MCF 10A (cell line): Measurements from ENCODE around the gene ASAP2. TPM values are rescaled to one million over a fixed set of nuclear protein-coding genes. Genes with fewer than 3 reads are reported as not detected.

Experiments
- BruUV-seq: library from RNA; stranded (reverse); fragments of 400-500 nt; replicated peaks from 2 replicates; lab custom pipeline; 2021; lab: Mats Ljungman, UMichigan
- CTCF ChIA-PET: fragments of 300-600 bp; sonication (Branson Sonifier 250); formaldehyde crosslinking; extraction: SDS; loops from one replicate; lab custom pipeline; 2021; ENCODE audit warnings: antibody characterized with exemption, inconsistent platforms; lab: Yijun Ruan, JAX
- POLR2A ChIA-PET: fragments of 300-600, 350-650 bp; sonication (Branson Sonifier 250); formaldehyde crosslinking; extraction: SDS; loops from one replicate; lab custom pipeline; 2020; ENCODE audit warnings: antibody characterized with exemption, inconsistent platforms; lab: Yijun Ruan, JAX
- DNase-seq: peaks from one replicate; pipeline ENCODE4 v3.0.0-alpha.2; 2018; ENCODE audit not compliant: unreplicated experiment
- H3K27ac Mint-ChIP-seq: one replicate; pipeline ENCODE4 v1.8.0; 2022; ENCODE audit warnings: mild to moderate bottlenecking, low read depth, mixed read lengths; ENCODE audit not compliant: unreplicated experiment
- H3K27me3 Mint-ChIP-seq: one replicate; pipeline ENCODE4 v1.8.0; 2022; ENCODE audit warnings: mixed read lengths; ENCODE audit not compliant: insufficient read depth, unreplicated experiment
- H3K36me3 Mint-ChIP-seq: one replicate; pipeline ENCODE4 v1.8.0; 2022; ENCODE audit warnings: mild to moderate bottlenecking, moderate library complexity, mixed read lengths; ENCODE audit not compliant: insufficient read depth, unreplicated experiment
- H3K4me1 Mint-ChIP-seq: one replicate; pipeline ENCODE4 v1.8.0; 2022; ENCODE audit warnings: mixed read lengths; ENCODE audit not compliant: insufficient read depth, unreplicated experiment
- H3K4me3 Mint-ChIP-seq: one replicate; pipeline ENCODE4 v1.8.0; 2022; ENCODE audit warnings: mild to moderate bottlenecking, moderate library complexity, mixed read lengths; ENCODE audit not compliant: unreplicated experiment
- H3K9me3 Mint-ChIP-seq: one replicate; pipeline ENCODE4 v1.8.0; 2022; ENCODE audit warnings: mixed read lengths; ENCODE audit not compliant: unreplicated experiment
- intact Hi-C: fragments of 100-400 bp; cut with micrococcal nuclease; formaldehyde crosslinking; loops from 2 replicates; pipeline ENCODE4 v1.14.1; 2022
- total RNA-seq: library from RNA; stranded (reverse); gene quantifications from 2 replicates; pipeline ENCODE4 v1.2.3, GENCODE V29; 2022
- TF ChIP-seq, protein P1 (sequence below): fragments of 200-600 bp; IDR thresholded peaks from one replicate; pipeline ENCODE4 v1.8.0; 2022; ENCODE audit warnings: antibody characterized with exemption, mild to moderate bottlenecking; ENCODE audit not compliant: unreplicated experiment

The ASAP2 gene
- total RNA-seq, 1 experiment from 2014 or later = 80.8 TPM

DNA sequence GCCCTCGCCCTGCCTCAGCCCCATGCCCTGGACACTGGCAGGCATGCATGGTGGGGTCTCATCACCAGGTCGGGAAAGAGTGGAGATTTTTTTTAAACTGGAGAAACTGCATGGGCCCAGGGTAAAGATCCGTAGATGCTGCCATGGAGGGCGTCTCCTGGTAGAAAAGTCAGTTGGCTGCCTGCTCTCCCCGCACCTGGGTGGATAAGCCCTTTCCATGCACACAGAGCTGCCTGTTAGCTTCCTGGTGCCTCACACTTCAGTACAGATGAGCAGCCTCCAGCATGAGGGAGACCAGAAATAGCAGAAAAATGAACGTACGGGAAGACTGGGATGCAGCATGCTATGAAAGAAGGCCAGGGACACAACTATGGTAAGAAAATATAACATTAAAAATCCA is 92.0 kb downstream of the ASAP2 start:
- ChIA-PET CTCF (interaction anchor here (0.5 to 2.3 kb wide), 5 partner anchors 10 to 483 kb away, joined by 3 to 8 read pairs (median 3); no protein-coding TSS in a partner anchor), POLR2A (interaction anchor here (2.5 kb wide), 1 partner anchor 10 kb away, joined by 13 read pairs; no protein-coding TSS in a partner anchor)
- TF ChIP-seq, protein P1, sequence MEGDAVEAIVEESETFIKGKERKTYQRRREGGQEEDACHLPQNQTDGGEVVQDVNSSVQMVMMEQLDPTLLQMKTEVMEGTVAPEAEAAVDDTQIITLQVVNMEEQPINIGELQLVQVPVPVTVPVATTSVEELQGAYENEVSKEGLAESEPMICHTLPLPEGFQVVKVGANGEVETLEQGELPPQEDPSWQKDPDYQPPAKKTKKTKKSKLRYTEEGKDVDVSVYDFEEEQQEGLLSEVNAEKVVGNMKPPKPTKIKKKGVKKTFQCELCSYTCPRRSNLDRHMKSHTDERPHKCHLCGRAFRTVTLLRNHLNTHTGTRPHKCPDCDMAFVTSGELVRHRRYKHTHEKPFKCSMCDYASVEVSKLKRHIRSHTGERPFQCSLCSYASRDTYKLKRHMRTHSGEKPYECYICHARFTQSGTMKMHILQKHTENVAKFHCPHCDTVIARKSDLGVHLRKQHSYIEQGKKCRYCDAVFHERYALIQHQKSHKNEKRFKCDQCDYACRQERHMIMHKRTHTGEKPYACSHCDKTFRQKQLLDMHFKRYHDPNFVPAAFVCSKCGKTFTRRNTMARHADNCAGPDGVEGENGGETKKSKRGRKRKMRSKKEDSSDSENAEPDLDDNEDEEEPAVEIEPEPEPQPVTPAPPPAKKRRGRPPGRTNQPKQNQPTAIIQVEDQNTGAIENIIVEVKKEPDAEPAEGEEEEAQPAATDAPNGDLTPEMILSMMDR = no peak
- H3K27ac Mint-ChIP-seq = peak overlapping the region; percentile 85
- no TSS peak for BruUV-seq
- no peaks in the 10 kb centered on the region for H3K9me3 Mint-ChIP-seq
- no peak for DNase-seq
- H3K36me3 Mint-ChIP-seq = peaks cover 46% of the 10 kb centered on the region
- H3K27me3 Mint-ChIP-seq = no peaks in the 10 kb centered on the region
- H3K4me3 Mint-ChIP-seq = no peak overlapping the region
- peaks cover 6% of the 10 kb centered on the region for H3K4me1 Mint-ChIP-seq
- intact Hi-C loops = no loop called here

DNA sequence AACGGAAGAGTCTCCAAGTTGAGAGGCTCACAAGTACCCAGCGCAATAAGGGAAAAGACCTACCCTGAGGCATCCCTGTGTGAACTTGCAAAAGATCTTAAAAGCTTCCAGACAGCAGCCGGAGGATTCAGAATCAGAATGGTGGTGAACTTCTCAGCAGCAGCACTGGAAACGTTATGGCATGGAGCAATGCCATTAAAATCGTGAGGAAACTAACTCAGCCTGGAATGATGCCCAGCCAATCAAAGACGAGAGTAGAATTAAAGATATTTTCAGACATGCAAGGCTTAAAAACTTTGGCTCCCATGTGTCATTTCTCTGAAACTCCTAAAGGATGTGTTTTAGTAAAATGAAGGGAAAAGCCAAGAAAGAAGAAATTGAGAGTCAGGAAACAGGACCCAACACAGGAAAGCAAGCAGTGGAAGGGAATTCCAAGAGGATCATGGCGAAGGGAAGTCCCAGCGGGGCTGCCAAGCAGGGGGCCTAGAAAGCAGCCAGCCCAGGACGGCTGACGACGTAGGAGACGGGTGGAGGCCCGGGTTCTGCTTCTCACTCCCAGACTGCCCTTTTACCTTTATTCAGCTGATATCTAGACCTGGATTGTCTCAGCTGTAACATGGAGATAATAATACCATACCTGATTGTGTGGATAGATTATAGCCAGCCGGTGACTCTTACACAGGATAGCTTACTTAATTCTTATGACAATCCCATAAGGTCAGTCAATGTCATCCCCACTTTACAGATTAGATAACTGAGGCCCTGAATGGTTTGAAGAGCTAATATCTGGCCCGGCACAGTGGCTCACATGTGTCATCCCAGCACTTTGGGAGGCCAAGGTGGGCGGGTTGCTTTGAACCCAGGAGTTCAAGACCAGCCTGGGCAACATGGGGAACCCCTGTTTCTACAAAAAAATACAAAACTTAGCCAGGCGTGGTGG is 92.8 kb downstream of the ASAP2 start:
- Mint-ChIP-seq H3K9me3 (no peaks in the 10 kb centered on the region), H3K4me1 (peaks cover 6% of the 10 kb centered on the region), H3K27me3 (no peaks in the 10 kb centered on the region), H3K4me3 (no peak overlapping the region), H3K36me3 (peaks cover 45% of the 10 kb centered on the region), H3K27ac (peak overlapping the region; percentile 85)
- intact Hi-C loops = no loop called here
- BruUV-seq = TSS peak; percentile 8
- CTCF ChIA-PET = interaction anchor here (0.5 to 1.7 kb wide), 4 partner anchors 27 to 484 kb away, joined by 3 to 5 read pairs (median 3); no protein-coding TSS in a partner anchor
- TF ChIP-seq, protein P1 = no peak
- no peak for DNase-seq
- POLR2A ChIA-PET = interaction anchor here (0.9 to 2.9 kb wide), 5 partner anchors 11 to 81 kb away, joined by 3 to 22 read pairs (median 9); no protein-coding TSS in a partner anchor

DNA sequence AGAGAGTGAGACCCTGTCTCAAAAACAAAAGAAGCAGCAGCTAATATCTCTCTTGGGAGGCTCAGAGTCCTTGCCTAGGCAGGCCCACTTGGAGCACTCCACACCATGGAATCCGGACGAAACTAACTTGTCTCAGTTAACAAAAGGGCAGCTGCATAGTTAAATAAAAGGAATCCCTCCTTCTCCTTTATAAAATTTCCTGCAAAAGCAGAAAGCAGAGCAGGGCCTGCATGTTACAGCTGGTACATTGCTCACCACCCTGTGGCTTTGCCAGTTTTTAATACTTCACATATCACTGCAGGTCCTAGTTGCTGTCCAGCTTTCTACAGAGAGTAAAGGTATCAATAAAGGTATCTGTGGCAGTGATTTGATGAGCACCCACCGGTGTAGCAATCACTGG is 93.6 kb downstream of the ASAP2 start:
- H3K4me3 Mint-ChIP-seq = no peak overlapping the region
- H3K27ac Mint-ChIP-seq = no peak overlapping the region
- TF ChIP-seq, protein P1 = no peak
- peaks cover 42% of the 10 kb centered on the region for H3K36me3 Mint-ChIP-seq
- BruUV-seq = no TSS peak
- peaks cover 6% of the 10 kb centered on the region for H3K4me1 Mint-ChIP-seq
- ChIA-PET POLR2A (interaction anchor here (0.9 to 2.9 kb wide), 9 partner anchors 8 to 302 kb away, joined by 3 to 22 read pairs (median 3); no protein-coding TSS in a partner anchor), CTCF (interaction anchor here (0.6 to 1.7 kb wide), 2 partner anchors 27 to 95 kb away, joined by 3 to 5 read pairs; no protein-coding TSS in a partner anchor)
- DNase-seq = no peak
- no peaks in the 10 kb centered on the region for H3K9me3 Mint-ChIP-seq
- H3K27me3 Mint-ChIP-seq = no peaks in the 10 kb centered on the region
- intact Hi-C loops = no loop called here
